HG02970 (cell line): ENCODE results near the gene RPS17.

Source experiments
- ATAC-seq: cut with Tn5 transposase; IDR thresholded peaks from one replicate; pipeline ENCODE4 v1.9.1; 2021; ENCODE audit warnings: mild to moderate bottlenecking, moderate library complexity, moderate number of reproducible peaks; ENCODE audit not compliant: unreplicated experiment, low FRiP score

RPS17 gene

DNA sequence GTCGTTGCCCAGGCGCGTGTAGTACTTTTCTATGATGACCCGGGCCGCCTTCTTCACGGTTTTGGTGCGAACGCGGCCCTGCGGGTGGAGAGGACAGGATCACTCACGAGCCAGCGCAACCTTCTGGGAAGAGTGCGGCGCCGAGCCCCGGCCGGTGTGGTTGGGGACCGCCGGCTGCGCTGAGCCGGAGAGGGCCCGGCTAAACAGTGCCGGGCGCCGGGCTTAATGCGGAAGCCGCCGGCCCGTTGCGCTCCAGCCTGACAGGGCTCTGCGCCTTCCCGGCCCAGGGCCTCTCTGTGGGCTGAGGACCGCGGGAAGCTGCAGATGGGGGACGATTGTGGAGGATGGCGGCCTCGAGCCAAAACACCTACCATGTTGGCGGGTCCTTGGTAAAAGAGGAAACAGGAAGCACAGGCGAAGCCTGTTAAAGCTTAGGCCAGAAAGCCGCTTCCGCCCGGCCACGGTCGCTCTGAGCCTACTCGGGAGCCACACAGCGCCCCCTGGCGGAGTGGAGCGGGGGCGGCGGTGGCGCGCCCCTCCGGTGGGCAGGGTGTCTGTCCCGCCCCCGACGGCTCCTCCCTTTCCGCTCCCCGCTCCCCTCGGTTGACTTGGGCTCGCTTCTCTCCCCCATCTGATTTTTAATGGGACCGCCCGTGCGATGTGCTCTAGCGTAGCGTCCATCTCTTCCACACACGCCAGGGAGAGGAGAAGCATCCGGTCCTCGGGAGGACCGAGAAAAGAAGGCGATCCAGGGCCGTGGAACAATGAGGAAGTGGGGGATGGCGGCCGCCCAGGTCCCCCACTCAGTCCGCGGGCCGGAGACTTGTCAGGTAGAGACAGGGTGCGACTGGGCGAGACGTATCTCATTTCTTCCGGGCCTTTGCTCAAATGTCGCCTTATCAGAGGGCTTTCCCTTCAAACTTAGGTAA lies at the start of gene RPS17:
Gene RPS17 (minus strand): TSS at position 403 of the 929 bp plus-strand sequence. CDS start 29 bp downstream, at position 374.
- ATAC-seq, result peak; percentile 95

DNA sequence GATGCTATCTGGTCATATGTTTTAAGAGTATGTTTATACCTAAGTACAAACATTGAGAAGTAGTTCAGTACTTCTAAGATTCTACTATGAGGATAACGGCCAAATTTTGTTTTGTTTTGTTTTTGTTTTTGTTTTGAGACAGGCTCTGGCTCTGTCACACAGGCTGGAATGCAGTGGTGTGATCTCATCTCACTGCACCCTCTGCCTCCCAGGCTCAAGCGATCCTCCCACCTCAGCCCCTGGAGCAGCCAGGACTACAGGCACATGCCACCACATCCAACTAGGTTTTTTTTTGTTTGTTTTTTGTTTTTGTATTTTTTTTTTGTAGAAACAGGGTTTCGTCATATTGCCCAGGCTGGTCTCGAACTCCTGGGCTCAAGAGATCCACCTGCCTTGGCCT lies 47.5 kb upstream of the RPS17 start:
- no peak for ATAC-seq

DNA sequence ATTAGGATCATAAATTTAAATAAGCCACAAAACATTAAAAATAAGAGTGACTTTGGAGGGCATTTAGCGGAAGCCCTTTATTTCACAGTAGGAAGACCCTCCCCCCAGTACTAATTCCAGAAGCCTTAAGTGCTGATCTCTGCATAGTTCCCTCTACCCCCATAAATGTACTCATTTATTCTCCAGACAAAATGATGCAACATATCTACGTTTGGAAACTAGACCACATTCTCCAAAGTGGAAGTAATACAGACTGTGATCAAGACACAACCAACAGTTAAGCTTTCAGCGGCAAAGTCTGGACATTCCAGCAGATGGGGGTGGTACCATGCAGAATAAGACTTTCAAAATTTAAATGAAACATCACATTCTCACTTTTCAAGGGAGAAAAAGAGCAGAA lies 44.8 kb upstream of the RPS17 start:
- ATAC-seq, result no peak

DNA sequence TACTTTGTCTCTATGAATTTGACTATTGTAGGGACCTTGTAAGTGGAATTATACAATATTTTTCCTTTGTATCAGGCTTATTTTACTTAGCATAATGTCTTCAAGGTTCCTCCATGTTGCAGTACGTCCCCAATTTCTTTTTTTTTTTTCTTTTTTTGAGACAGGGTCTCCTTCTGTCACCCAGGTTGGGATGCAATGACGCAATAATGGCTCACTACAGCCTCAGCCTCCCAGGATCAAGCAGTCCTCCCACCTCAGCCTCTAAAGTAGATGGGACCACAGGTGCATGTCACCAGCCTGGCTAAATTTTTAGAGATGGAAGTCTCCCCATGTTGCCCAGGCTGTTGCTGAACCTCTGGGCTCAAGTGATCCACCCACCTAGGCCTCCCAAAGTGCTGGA lies 40.5 kb upstream of the RPS17 start:
- ATAC-seq, result no peak

DNA sequence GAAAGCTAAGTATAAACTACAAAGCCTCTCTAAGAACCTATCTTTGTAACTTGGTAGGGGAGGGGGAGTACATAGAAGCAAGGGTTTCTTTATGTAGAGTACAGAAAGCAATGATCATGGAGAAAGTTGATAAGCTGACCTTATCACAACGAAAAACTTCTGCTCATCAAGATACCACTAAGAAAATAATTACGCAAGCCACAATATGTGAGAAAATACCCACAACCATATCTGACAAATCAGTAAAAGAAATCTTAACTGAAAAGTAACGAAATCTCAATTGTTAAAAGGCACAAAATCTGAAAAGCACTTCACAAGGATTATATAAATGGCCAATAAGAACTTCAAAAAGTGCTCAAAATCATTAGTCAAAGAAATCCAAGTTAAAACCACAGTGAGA lies 35.1 kb upstream of the RPS17 start:
- ATAC-seq, result no peak

DNA sequence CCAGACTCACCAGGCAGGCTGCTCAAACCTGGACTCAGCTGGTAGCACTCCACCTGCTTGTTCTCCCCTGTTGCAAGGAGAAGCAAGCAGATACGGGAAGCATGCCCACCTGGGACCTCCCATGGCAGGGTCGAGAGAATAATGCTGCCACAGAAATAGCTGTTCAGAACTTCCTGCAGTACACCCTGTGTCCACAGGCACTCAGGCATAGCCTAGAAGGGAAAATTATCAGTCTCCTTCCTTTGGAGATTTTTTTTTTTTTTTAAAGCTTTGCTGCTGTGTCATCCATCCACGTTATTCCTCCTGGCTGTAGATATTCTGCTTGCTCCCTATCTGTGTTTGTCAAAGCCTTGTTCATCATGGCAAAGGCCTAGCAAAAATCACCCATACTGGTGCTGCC lies 32.7 kb upstream of the RPS17 start:
- ATAC-seq, result no peak

DNA sequence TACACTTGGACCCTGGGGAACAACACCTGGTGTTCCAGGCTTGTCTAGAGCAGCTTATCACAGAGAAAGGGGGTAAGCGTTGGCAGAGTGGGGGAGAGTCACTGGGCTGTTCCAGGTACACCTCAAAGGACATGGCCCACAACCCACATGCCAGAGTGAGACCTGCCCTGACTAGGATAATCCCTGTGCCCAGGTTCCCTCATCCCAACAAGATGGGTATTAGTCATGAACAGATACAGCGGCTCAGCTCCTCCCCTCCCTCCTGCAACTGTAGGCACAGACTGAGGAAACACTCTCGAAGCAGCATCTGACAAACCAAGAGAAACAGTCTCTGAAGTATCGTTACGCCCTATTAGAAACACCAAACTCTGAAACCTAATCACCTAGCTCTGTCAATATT lies 32.1 kb upstream of the RPS17 start:
- no peak for ATAC-seq

DNA sequence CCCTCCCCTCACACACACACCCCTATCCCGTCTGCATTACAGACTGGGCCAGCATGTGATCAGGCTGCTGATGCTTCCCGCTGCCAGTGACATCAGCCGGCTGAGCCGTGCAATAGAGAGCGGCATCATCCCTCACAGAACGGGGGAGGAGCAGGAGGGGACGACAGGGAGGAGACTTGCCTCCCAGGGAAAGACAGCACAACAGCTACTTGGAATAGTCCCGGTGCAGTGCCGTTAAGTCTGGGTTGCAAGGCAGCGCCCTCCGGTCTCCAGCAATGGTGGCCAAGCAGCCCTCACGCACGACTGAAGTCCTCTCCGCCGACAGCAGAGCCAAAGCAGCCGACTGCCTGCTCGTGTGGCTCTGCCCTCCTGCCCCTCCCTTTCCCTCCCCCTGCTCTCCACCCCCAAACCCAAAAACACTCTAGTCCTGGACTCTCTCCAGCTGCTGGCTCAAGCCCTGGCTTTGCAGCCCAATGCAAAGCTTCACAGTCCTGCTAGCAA lies 31.5 kb upstream of the RPS17 start:
- no peak for ATAC-seq

DNA sequence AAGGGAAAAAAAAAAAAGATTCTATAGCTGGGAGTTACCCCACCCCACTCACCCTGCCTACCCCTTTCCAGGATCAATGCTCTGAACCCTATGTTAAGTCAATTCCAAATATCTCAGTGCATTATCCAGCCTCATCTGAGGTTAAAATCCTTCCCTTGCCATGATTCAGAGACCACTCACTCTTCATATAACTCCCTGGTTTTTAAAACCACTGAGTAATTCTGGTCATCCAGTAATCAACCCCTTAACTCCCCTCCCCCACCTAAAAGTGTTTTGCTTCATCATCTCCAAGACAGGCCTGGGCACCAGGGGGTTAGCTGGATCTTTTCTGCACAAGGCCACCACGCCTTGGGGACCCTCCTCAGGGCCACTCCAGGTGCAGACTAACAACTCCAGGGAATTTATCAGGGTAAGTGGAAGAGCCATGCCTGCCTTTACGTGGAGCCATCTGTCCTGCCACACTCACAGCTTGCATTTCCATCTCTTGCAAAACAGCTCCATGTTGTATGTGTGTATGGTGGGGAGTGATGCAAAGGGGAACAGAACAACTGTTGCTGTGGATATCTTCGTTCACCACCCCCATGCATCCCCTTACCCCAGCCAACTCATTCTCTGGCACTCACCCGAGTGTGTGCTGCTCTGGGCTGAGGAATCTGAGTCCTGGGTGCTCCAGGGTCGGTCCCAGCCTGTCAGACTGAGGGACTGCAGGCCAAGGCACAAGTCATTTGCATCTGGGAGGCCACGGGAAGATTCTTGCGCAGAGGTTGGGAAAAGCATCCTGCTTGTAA lies 30.7 kb upstream of the RPS17 start:
- ATAC-seq, result no peak

DNA sequence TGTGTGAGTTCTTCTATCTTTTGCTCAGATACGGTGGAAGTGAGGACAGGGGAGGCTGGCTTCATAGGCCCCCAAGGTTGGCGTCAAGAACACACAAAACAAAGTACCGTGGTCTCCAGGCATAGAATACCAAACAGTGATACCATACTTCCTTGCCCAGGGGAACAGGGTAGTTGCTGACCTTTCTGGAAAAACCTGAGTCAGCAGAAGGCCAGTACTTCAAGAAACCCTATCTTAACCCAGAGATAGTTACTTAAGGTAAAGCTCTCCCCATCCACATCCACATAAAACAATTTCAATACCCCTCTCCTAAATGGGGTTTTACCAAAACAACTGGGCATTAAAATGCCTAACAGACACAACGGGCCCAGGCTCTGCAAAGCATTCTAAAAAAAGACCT lies 29.6 kb upstream of the RPS17 start:
- no peak for ATAC-seq

DNA sequence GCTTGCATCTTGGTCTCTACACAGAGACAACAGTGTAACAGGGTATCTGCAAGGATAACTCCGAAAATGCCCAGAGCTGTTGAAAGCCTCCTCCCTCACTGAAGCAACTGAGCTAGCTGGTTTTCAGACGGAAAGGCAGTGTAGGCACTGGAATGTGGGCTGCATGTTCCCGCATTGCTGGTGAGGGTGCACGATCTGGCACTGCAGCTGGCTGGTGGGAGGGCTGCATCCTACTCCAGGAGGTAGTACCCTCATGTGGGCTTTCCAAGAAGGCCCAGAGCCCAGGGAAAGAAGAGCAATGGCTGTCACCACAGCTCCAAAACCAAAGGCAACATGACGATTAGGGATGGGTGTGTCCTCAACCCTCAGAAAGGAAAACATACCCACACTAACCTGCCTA lies 28.7 kb upstream of the RPS17 start:
- ATAC-seq, result no peak

DNA sequence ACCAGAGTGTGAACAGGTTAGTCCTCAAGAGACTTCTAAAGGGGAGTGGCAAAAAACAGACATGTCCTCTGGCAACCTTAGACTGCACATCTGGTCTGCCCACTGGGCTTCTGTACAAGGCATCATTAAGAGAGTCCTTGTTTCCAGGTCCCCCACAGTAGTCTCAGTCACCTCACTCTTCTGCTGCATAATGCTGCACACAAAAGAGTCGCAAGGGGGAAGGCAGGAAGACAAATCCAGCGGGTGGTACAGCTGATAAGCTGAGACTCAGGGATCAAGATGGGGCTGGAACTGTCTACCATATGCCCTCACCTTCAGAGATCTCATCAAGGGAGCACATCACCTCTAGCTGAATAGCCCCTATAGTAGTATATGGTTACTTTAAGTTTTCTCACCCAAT lies 27.4 kb upstream of the RPS17 start:
- ATAC-seq, result no peak

DNA sequence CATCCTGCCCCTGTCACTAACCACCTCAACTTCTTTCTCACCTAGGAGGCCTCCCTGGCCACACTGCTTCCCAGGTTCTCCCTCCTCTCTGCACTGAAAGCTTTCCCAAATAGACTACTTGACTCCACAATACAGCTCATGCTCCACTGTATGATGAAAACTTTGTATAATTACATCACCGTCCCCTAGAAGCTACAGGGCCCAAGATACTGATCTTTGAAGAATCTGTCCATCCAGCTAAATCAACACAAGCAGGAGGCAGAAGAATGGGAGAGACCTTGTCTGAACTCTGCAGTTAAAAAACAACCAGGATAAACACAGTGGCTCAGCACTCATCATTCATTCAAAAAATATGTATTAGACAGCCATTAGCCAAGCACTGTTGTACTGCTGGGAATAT lies 26.4 kb upstream of the RPS17 start:
- ATAC-seq, result no peak

DNA sequence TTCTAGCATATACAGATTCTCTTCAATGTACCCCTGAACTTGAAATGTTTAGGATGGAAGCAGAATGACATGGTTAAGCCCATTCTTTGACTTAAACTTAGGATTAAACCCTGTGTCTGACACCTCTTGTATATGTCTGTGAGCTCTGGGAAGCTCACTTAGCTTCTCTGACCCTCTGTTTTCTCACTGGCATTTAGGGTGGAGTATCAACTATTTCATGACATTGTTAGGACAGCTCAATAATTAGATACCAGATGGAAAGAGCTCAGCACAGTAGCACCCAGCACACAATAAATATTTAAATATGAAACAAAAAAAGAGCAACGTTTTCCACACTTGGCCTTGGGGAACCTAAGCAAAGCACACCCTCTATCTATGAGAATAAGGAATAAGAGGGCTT lies 18.2 kb upstream of the RPS17 start:
- no peak for ATAC-seq

DNA sequence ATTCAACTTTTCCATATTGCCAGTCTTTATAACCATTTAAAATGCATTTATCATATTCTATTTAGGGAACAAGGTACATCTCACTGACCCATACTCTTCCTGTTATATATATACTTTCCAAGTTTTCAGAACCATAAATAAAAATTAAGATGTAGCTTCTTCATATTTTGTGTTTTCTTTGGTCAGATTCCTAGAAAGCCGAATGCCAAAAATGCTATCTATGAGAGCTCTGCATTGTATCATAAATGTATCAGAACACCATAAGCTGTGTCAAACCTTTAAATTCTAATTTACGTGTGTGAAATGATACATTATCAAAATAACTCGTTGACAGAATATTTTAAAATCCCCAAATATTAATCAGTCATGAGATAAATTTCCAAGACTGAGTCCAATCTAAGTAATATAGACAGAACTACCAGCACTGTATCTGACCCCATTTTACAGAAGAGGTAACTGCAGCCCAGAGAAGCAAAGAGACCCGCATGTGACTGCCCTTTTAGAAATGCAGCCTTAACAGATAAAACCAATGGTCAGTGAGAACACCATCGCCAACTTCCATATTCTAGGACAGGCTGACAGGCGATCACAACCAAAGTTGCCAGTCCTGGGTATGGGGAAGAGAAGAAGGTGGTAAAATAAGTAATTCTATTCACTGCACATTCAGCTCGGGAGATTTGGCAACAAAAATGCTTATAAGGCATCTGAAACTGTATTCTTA lies 16.2 kb upstream of the RPS17 start:
- ATAC-seq, result no peak

DNA sequence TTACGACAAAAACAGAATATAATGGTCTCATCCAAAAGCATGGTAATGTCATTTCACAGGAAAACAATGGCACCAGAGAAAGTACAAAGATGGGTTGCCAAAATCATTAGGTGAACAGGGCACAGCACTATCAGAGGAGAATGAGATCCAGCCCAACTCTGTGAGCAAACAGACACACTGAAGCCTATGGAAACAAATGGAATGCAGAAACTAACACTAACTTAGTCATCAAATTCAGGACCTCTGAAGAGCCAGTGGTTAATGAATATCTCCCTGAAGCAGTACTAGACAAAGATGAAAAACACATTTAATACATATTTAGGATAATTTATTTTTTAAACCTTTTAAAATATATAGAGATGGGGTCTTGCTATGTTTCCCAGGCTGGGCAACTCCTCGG lies 14.6 kb upstream of the RPS17 start:
- ATAC-seq, result no peak

DNA sequence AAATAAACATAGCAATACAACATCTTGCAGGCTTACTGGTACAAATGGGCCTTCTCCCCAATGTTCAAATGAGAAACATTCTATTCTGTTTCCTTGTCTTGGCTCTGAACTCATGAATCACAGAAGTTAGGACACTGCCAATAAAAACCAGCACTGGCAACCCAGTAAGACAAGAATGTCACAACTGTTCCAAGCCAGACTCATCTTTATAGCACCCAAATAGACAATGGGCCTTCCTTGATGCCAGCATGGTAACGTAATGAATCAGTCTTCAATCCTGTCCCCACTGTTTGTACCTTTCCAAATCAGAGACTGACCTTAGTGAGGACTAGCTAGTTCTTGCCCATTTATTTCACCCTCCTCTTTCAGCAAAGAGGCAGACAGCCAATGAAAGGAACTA lies 14.1 kb upstream of the RPS17 start:
- ATAC-seq, result no peak

DNA sequence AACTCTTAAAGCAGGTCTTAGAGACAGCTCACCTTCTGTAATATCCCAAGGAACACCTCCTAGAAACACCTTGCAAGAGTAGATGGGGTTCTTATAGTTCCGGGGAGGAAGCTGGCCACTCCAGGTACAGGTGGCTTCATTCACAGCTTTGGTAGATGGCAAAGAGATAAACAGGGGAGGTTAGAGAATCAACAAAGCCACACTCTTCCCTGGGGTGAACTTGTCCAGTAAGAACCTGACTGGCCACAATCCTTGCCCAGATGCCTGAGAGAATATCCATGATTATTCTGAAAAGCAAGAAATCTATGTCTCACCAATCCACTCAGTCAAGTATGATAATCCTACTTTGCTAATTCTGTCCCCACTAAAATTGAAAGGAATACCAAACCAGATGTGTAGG lies 13.6 kb upstream of the RPS17 start:
- no peak for ATAC-seq

DNA sequence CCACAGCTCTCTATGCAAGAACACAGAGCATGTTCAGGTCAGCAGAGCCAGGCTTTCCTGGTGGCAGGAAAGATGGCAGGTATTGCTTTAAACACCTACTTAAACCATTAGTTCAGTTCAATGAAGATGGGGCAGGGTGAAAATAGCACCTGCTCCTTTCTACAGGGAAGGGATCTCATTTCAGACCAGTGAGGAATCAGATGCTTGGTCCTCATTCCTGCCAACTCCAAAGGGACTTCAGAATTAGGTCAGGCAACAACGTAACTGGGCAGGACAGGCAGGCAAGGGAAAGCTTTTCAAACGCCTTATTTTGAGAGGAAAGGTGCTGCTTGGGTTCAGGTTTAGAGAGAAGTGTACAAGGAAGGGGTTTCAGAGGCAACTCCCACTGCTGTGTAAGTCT lies 12.6 kb upstream of the RPS17 start:
- ATAC-seq, result no peak

DNA sequence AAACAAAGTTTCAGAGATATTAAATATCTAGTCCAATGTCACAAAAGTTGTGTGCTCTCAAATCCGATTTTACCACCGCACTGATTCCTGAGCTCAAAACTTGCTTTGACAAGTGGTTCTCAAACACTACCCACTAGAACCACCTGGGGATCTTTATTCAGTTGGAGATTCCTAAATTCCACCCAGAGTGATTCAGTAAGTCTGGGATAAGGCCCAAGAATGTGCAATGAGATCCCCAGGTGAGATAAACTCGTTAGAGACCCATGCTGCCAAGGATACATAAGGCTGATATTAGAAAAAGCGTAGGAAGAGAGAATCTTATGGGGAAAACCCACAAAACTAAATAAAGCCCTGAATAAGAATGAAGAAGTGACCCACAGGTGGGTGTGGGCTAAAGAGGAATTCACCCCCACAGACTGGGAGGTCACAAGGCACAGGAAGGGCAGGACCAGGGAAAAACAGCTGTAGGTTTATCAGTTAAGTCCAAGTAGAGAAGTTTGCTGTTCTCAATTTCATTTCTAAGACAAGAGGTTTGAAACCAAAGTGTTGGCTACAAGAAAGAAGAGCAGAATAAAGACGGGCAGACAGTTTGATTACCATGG lies 11.5 kb upstream of the RPS17 start:
- no peak for ATAC-seq
